Cortex of kidney (tissue), 1 donor: ENCODE measurements around the gene TBL2.
"Not testable (repeated sequence)": the region's sequence is repeated elsewhere in the genome, so short reads cannot be mapped to it uniquely, and the experiment has no call there.

Experiments
- DNase-seq: peaks from one replicate; lab custom pipeline; 2025; lab: John Stamatoyannopoulos, UW

Gene TBL2

DNA sequence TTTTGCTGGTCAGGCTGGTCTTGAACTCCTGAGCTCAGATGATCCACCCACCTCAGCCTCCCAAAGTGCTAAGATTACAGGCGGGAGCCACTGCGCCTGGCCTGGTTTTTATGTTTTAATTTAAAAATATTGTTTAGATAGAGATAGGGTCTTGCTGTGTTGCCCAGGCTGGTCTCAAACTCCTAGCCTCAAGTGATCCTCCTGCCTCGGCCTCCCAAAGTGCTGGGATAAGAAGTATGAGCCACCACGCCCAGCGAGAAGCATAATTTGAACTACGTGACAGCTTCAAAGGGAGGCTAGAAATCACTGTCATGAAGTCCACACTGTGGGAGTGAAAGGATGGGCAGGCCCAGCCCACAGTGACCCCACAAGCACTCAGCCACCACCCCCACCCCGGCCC lies 42.5 kb downstream of the TBL2 start:
- DNase-seq, result not testable (repeated sequence)

DNA sequence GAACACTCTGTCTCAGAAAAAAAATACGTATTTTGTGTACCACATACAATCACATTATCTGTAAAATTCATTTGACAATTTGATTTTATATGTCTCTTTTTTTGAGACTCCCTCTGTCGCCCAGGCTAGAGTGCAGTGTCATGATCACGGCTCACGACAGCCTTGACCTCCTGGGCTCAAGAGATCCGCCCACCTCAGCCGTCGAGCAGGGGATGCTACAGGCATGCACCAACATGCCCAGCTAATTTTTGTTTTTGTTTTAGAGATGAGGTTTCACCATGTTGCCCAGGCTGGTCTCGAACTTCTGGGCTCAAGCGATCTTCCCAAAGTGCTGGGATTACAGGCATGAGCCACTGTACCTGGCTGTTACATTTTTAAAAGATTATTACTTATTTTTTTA lies 44.6 kb downstream of the TBL2 start:
- DNase-seq, result no peak

DNA sequence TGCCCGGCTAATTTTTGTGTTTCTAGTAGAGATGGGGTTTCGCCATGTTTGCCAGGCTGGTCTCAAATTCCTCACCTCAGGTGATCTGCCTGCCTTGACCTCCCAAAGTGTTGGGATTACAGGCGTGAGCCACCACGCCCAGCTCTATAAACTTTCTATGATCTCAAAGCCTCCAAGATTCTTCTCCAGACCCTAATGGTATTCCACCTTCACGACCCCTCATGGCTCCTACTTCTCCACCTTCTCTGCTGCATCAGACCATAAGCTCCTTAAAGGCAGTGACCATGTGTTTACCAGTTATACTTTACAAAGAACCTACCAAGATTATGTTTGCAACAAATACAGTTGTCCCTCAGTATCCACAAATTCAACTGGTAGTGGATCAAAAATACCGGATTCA lies 46.2 kb downstream of the TBL2 start:
- no peak for DNase-seq

DNA sequence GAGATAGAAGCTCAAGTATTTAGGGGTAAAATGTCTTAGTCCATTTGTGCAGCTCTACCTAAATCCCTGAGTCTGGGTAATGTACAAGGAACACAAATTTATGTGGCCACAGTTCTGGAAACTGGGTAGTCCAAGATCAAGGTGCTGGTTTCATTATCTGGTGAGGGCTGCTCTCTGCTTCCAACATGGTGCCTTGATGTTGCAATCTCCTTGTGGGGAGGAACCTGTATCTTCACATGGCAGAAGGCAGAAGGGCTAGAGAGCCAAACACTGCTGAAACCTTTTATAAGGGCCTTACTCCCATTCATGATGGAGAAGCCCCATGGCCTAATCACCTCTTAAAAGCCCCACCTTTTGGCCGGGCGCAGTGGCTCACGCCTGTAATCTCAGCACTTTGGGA lies 47.6 kb downstream of the TBL2 start:
- DNase-seq, result no peak

DNA sequence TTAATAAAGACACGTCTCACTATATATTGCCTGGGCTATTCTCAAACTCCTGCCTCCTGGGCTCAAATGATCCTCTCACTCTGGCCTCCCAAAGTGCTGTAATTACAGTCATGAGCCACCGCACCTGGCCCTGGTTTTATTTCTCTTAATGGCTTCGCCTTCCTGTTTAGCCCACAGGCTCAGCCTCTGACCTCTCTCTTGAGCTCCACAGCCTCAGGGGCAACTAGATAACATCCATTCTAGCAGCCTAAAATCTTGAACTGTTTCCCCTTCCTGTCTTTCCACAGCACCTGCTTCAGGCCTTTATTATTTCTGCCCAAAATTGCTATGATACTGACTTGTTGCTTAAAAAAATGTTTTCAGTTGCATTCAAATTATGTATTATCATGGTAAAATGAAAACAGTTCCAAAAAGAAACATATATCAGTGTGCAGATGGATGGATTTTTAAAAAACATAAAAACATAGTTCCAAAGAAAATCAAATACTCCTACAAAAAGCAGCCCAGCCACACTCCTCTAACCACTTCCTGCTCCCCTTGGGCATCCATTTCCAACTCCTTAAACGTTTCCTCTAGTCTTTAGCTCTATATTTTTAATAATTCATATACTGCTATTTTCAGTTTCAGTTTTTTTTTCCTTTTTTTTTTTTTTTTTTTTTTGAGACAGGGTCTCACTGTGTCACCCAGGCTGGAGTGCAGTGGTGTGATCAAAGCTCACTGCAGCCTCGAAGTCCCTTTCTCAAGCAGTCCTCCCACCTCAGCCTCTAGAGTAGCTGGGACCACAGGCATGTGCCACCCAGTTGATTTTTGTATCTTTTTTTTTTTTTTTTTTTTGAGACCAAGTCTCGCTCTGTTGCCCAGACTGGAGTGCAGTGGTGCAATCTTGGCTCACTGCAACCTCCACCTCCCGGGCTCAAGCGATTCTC lies 51.2 kb downstream of the TBL2 start:
- no peak for DNase-seq

DNA sequence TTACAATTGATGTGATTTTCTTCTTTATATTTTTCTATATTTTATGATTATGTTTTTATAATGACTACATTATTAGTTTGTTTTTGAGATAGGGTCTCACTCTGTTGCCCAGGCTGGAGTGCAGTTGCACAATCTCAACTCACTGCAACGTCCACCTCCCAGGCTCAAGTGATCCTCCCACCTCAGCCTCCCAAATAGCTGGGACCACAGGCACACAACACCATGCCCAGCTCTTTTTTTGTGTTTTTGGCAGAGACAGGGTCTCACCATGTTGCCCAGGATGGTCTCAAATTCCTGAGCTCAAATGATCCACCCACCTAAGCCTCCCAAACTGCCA lies 52.3 kb downstream of the TBL2 start:
- DNase-seq, result not testable (repeated sequence)

DNA sequence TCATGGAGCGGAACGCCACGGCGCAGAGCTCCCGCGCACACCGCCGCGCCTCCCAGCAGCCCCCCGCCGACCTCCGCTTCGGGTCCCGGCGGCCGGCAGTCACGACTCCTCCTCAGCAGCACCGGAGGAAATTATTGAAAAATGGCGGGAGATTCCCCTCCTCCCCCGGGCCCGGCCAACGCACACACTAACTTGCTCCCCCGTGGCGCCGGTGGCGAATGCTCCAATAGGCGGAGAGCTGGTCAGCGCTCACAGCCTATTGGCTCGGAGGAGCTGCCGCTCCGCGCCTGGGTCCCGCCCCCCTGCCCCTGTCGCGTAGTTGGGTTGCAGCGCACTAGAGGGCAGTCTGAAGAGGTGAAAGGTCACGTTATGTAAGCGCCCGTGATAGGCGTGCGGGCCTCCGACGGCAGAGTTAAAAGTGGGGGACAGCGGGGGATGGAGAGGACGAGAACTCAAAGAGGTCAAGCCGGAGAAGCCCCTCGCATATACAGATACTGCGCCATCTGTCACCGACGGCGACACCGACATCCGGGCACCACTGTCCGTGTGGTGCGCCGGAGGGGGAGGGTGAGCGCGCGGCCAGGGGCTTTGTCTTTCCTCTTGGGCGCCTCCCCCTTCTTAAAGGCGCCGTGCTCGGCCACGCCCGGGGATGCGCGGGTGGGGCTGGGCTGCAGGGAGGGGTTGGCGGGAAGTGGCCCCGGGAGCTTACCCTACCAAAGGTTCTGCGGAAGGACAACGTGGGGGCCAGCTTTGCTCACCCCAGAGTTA lies 56.1 kb downstream of the TBL2 start, which contains the start of gene BAZ1B:
BAZ1B (minus strand) TSS at position 189 of the 768 bp plus-strand sequence. CDS start 360 bp downstream, outside the sequence.
- peak; percentile 90 for DNase-seq

DNA sequence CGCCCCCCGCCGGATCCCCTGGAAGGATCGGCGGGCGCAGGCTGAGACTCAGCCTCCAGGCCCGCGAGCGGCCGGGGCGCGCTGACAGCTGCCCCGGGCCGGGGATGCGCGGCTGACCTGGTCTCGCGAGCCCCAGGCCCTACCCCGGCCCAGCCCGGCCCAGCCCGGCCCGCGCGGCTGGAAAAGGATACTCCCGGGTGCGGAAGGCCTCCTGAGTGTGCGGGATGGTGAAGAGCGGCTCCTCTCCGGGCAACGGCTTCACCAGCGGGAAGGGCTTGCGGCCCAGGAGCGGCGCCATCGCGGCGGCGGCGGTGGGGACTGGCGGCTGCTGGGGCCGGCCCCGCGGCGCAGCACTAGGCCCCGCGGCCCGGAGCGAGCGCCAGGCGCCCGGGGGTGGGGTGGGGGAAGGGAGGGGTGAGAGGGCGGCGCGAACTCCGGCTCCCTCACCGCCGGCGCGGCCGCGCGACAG lies 56.7 kb downstream of the TBL2 start:
- no peak for DNase-seq

DNA sequence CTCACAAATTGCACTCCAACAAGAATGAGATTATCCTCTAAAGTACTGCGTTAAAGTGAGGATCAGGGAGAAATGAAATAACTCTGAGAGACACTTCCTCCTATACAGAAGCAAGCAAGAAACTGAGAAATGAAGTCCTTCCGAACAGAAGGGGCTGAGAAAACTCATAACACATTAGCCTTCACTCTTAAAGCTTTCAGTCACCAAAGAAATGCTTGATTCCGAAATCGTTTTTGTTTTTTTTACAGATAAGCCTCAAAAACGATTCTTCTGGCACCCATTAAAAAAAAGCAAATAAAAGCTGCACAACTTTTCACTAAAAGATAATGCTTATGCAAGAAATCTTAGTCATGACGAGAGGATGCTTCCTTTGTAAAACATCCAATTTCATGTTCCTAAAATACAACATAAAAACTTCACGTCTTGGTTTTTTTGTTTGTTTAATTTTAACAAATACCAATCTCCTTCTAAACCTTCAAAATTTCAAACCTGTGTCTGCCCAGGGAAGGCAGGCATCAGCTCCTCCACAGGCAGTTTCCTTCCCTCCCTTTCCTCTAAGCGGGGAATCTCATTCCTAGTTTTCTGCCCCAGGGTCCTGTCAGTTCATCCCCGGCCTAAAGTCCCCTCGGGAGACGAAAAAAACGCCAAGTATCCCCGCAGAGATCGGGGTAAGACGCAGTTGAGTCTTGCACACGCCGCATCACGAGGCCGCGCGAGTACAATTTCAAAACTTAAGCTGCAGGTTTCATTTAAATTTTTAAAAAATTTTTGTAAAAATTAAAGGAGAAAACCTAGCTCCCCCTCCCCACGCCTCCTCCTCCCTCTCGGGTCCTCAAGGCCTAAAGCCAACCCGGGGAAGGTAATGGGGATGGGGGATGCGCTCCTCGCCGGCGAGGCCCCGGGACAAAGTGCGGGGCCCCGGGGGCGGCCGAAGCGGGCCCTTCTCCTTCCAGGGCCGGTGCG lies 57.4 kb downstream of the TBL2 start:
- DNase-seq, result no peak

DNA sequence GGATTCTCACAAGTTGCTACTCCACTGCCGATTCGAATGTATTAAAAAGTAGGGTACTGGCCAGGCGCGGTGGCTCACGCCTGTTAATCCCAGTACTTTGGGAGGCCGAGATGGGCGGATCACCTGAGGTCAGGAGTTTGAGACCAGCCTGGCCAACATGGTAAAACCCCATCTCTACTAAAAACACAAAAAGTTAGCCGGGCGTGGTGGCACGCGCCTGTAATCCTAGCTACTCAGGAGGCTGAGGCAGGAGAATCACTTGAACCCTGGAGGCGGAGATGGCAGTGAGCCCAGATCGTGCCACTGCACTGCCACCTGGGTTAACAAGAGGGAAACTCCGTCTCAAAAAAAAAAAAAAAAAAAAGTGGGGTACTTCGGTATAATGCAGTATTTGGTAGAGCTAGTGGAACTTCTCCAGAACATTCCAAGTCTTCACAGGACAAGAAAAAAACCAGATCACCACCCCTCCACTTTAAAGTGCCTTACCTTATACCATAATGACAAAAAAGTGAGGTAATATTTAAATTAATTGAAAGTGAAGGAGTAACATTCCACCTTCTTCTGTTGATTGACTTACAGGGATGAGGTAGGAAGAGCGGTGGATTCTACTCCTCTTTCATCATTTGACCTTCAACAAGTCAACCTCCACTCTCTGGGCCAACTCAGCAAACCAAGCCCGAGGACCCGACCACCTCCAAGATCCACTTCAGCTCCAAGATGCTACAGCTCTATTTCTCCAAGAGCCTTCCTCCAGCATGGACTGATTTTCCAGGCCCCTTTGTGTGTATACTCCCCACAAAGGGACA lies 58.3 kb downstream of the TBL2 start:
- no peak for DNase-seq

DNA sequence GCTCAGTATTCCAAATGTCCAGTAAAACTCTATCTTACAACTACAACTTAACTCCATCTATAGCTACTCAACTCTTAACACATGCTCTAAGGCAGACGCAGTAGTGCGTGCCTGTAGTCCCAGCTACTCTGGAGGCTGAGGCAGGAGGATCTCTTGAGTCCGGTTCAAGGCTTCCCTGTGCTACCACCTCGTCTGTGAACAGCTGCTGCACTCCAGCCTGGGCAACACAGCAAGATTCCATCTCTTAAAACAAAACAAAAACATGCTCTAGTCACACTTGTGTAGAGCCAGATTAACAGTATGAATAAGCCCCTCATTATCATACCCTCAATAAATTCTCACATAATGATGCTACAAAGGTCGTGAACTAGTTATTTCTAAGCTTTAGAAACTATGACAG lies 59.9 kb downstream of the TBL2 start:
- no peak for DNase-seq
